ENCODE measurements around the gene WNT5A.

Gene WNT5A

GRCh38 chr3:55486857-55487380 lies at the start of gene WNT5A:
Gene WNT5A (minus strand): TSS chr3:55487306. CDS start chr3:55486985, 321 bp downstream.
- Histone ChIP-seq H3K4me3 (peak within 1 kb of the TSS; percentile 51 to 84 (median 60)), H3K27ac (peak within 1 kb of the TSS in 19 of 21 experiments; percentile 10 to 96 (median 84))

DNA sequence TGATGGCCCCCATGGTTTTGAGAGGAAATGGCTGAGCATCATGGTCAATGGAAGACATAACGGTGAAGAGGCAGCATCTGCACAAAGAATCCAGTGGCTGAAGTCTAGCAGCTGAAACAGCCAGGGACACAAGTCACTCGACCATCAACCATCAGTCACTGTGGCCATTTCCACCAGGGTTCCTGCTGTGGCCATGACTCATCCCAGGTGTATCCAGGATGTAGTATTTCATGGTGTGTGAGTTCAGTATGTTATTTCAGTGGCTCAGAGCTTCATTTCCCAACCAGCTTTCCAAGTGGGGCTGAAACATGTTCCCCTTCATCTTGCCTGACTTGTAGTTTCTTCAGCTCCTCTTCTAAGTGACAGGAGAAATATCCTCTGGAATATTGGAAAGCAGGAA lies 47.8 kb upstream of the WNT5A start:
- H3K4me3 ChIP-seq: no peak overlapping the region
- no peak overlapping the region for H3K27ac ChIP-seq

- Histone ChIP-seq H3K4me3 (no peak overlapping the region), H3K27ac (no peak overlapping the region)
Observed at GRCh38 chr3:55532806-55533205, 45.7 kb upstream of the WNT5A start.

GRCh38 chr3:55531321-55531720 lies 44.2 kb upstream of the WNT5A start:
- Histone ChIP-seq H3K4me3 (no peak overlapping the region), H3K27ac (no peak overlapping the region)

- no peak overlapping the region for H3K4me3 ChIP-seq
- no peak overlapping the region for H3K27ac ChIP-seq
Observed at GRCh38 chr3:55527361-55527760, 40.3 kb upstream of the WNT5A start.

GRCh38 chr3:55526332-55527030 lies 39.4 kb upstream of the WNT5A start:
- Histone ChIP-seq H3K27ac (no peak overlapping the region), H3K4me3 (no peak overlapping the region)

- Histone ChIP-seq H3K4me3 (no peak overlapping the region), H3K27ac (no peak overlapping the region)
Observed at GRCh38 chr3:55525436-55525835, 38.3 kb upstream of the WNT5A start.

GRCh38 chr3:55524565-55525244 lies 37.6 kb upstream of the WNT5A start:
- Histone ChIP-seq H3K27ac (no peak overlapping the region), H3K4me3 (no peak overlapping the region)

DNA sequence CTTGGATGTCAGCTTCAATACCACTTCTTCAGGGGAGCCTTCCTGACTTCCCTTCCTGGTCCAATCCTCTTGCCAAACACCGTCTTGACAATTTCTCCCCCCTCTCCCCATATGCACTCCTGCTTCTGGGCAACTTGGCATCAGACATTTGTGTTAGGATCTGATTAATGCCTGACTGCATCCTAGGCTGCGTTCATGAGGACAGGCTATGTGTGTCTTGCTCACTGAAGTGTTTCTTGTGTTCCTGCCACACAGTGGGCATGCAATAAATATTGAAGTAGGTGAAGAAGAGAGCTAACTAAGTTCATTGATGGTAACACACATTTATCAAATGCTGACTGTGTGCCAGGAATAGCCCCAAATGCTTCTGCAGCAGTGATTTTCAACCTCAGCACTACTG lies 36.4 kb upstream of the WNT5A start:
- H3K4me3 ChIP-seq: no peak overlapping the region
- no peak overlapping the region for H3K27ac ChIP-seq

DNA sequence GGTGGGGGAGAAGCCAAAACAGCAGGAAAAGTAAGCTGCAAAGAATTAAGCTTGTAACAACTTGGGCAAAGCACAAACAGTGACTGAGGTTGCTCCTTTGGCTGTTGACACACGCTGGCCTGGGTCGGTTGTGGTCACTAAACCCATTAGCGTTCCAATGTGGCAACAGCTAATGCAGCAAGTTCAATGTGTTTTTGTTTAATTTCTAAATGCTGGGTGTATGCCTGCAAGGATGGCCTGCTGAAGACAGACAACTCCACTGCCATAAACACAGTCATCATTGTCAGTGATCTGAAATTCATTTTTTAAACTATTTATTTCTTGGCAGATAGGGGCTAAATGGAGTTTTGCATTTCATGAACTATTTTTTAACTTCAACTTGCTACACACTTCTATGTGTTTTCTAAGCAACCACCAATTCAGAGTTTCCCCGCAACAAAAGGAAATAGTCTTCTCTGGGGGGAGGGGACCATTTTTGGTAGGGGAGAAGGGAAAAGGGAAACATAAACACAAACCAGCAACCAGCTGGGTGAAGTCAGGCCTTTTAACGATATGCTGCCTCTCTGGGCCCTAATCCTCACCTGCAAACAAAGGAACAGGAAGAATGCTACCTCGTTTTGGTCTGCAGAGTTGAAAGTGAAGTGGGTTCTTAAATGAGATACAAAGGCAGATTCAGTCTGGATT lies 34.8 kb upstream of the WNT5A start:
- H3K4me3 ChIP-seq: no peak overlapping the region
- no peak overlapping the region for H3K27ac ChIP-seq

GRCh38 chr3:55521064-55521737 lies 34.1 kb upstream of the WNT5A start:
- H3K4me3 ChIP-seq: no peak overlapping the region
- no peak overlapping the region for H3K27ac ChIP-seq

GRCh38 chr3:55519019-55519418 lies 31.9 kb upstream of the WNT5A start:
- Histone ChIP-seq H3K27ac (no peak overlapping the region), H3K4me3 (no peak overlapping the region)

GRCh38 chr3:55518451-55518850 lies 31.3 kb upstream of the WNT5A start:
- no peak overlapping the region for H3K4me3 ChIP-seq
- no peak overlapping the region for H3K27ac ChIP-seq

- Histone ChIP-seq H3K27ac (no peak overlapping the region), H3K4me3 (no peak overlapping the region)
Observed at GRCh38 chr3:55516392-55517030, 29.4 kb upstream of the WNT5A start.

DNA sequence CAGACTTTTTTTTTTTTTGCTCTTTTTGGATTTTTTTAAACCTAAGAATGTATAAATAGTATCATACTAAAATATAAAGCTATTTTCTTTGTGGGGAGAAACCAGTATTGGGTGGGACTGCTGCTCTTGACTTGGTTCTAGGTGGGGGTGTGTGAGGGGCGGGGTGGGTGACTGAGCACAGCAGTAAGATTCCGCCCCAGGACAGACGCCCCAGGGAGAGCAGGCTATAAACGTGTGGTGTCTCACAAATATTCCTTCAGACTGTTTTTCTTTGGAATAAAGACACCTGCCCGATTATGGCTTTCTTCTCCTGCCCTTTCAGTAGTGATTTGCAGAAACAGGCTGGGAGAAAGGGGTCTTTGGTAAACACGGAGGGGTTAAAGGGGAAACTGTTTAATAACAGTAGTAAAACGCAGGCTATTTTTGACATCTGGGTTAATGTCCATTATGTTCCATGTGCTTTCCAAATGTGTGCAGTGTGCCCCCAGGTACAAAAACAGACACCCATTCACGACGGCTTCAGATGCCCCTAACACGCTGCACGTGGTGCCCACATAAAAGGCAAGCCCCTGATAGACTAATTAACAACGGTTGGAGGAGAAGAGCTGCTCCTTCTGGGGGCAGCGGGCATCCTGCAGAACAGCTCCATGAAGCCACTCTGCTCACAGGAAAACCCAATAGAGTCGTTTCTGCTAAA lies 28.6 kb upstream of the WNT5A start:
- no peak overlapping the region for H3K27ac ChIP-seq
- no peak overlapping the region for H3K4me3 ChIP-seq

DNA sequence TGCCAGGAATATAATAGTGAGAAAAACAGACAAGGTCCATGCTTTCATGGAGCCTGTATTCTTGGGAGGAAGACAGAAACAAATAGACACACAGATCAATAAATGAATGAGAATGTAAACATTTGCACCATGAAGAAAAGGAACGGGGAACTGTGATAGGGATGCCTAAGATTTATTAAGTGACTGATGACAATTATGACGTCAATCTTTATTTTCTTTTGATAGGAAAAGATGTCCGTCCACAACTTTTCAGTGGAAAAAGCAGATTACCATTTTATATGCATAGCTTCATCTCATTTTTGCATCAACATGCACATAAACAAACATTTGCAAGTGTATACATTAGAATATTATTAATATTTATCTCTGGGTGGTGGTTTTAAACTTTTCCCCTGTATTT lies 27.9 kb upstream of the WNT5A start:
- no peak overlapping the region for H3K27ac ChIP-seq
- no peak overlapping the region for H3K4me3 ChIP-seq

DNA sequence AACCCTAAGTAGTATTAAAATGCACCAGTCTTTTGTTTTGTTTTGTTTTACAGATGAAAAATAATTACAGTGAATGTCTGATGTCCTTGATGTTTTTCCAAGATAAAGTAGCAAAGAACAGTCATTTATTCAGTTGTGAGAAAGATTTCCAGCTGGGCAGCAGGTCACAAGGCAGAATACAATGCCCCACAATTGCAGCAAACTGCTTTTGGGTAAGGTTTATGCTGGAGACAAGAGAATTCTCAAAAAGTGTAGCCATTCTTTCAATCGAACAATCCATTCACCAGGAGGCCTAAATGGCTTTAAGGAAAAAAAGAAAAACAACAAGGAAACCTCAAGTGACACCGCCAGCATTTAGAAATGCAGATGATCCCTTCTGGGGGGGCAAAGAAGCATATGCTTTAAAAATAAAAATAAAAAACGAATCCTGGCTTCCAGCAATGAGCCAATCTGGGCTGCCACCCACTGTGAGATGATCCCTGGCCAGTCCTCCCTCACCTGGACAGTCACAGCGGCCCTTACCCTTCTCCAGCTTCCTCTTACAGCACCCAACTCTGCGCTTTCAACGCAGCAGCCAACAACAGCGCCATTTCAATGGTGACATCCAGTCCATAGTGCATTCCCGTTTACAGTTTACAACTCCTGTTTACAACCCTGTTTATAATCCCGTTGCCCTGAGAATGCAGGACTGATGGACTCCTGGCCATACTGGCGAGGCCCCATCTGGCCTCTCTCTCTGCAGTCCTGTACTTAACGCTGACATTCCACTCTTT lies 25.7 kb upstream of the WNT5A start:
- Histone ChIP-seq H3K27ac (no peak overlapping the region), H3K4me3 (no peak overlapping the region)

DNA sequence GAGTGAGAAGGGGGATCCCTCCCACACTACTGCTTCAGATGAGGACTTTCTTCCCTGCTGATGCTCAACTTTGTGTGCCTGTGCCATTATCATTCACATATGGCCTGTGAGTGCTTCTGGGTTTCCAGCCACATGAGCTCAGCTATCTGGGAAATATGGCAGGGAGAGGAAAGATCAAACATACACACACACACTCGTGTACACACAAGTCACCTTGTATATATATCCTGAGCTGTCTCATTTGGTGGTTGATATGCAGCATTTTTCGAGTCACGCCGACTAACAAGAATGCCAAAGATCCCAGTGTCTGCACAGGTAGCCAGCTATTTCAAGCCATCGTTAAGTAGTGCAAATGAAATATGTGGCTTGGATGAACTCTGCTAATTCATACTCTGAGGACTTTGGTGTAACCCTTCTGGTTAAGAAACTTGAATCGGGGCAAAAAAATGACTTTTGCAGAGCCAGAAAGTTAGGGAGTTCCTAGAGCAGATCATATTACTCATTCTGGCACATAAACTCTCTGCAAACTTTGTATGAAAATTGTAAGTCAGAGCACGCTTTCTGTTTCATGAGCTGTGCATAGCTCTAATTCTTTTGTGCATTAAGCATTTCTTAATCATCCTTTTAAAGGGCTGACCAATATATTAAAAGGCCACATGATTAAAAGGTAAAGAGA lies 24.9 kb upstream of the WNT5A start:
- Histone ChIP-seq H3K4me3 (no peak overlapping the region), H3K27ac (no peak overlapping the region)

Measured in skin epidermis (tissue), 12 donors.